GM18870 (cell line): ENCODE results near the gene DPYSL5.
"Not testable (repeated sequence)": the region's sequence is repeated elsewhere in the genome, so short reads cannot be mapped to it uniquely, and the experiment has no call there.

Source experiments
- ATAC-seq: cut with Tn5 transposase; IDR thresholded peaks from one replicate; pipeline ENCODE4 v1.9.1; 2021; ENCODE audit warnings: moderate library complexity; ENCODE audit not compliant: unreplicated experiment

The DPYSL5 gene

DNA sequence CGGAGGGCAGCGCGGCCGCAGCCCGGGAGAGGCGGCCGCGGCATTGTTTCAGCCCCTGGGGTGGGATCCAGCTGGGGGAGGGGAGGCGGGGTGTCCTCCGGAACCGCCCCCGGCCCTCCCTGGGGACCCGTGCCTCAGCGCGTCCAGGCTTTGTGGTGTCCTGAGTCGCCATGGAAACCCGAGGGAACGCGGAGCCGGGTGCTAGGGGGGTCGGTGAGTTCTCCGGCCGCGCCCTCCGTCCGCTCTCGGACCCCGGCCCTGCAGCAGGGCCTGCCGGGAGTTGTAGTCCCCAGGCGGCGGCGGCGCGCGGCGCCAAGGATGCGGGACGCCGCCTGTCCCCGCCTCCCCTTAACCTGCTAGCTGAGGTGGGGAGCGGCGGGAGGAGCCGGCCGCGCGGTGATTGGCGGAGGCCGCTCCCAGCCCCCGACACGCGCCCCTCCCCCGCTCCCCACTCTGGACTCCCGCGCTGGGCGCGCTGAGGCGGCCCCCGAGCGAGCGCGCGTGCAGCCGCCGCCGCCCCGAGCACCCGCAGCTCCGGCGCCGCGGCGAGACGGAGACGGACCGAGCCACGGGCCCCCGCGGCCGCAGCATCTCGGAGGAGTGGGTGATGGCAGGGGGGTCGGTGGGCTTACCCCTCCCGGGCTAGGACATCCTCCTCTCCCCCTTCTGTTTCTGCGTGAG is at the start of gene DPYSL5:
DPYSL5 (plus strand) TSS at position 478 of the 681 bp plus-strand sequence. CDS start 50,368 bp downstream, outside the sequence.
- no peak for ATAC-seq

GRCh38 chr2:26801328-26801727 is 46.6 kb upstream of the DPYSL5 start:
- no peak for ATAC-seq

DNA sequence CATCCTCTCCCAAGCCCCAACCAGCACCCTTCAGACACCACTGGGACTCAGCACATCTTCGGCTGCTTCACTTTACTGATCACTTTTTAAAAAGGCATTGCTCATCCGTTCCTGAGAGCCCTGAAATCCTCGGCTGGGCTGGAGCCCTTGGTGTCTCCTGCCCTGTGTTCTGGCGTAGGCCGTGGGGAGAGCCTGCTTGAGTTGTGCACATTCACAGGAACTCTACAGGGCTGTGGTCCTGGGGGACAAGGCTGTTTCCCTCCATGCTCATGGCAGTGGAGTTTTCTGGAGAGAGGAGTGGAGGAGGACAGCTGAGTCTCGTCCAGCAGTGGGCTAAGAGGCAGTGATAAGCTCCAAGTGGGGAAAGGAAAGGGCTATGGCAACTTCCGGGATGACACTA is 46.1 kb upstream of the DPYSL5 start:
- no peak for ATAC-seq

GRCh38 chr2:26805241-26805676 is 42.7 kb upstream of the DPYSL5 start:
- no peak for ATAC-seq

- ATAC-seq: no peak
These were observed 40.0 kb upstream of the DPYSL5 start for GRCh38 chr2:26807788-26808460.

- no peak for ATAC-seq
These were observed 38.7 kb upstream of the DPYSL5 start for GRCh38 chr2:26809211-26809610.

- ATAC-seq: no peak
These were observed 37.9 kb upstream of the DPYSL5 start for GRCh38 chr2:26809876-26810577.

- no peak for ATAC-seq
These were observed 36.7 kb upstream of the DPYSL5 start for GRCh38 chr2:26811261-26811660.

GRCh38 chr2:26811791-26812694 is 35.9 kb upstream of the DPYSL5 start:
- ATAC-seq: no peak

- no peak for ATAC-seq
These were observed 35.2 kb upstream of the DPYSL5 start for GRCh38 chr2:26812731-26813130.

DNA sequence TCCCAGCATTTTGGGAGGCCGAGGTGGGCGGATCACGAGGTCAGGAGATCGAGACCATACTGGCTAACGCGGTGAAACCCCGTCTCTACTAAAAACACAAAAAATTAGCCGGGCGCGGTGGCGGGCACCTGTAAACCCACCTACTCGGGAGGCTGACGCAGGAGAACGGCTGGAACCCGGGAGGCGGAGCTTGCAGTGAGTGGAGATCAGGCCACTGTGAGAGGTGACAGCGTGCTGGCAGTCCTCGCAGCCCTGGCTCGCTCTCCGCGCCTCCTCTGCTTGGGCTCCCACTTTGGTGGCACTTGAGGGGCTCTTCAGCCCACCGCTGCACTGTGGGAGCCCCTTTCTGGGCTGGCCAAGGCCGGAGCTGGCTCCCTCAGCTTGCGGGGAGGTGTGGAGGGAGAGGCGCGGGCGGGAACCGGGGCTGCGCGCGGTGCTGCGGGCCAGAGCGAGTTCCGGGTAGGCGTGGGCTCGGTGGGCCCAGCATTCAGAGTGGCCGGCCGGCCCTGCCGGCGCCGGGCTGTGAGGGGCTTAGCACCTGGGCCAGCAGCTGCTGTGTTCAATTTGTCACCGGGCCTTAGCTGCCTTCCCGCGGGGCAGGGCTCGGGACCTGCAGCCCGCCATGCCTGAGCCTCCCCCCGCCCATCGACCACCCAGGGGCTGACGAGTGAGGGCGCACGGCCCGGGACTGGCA is 33.7 kb upstream of the DPYSL5 start:
- not testable (repeated sequence) for ATAC-seq

DNA sequence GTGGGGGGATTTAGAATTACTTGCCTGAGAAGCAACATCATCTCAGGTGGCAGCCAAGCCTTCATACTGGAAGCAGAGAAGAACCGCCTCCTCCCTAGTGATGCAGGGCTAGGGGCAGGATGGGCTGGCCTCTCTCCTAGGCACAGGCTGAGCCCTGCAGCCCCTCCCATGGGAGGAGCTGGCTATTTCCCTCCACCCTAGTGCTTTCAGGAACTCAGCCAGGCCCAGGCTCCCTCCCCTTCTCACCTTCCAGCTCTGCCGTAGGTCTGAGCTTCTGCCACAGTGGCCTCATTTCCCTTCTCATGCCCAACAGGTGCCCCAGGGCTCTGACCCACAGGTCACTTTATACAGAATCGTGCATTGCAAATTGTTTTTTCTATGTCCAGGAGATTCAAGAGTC is 31.0 kb upstream of the DPYSL5 start:
- ATAC-seq: no peak

DNA sequence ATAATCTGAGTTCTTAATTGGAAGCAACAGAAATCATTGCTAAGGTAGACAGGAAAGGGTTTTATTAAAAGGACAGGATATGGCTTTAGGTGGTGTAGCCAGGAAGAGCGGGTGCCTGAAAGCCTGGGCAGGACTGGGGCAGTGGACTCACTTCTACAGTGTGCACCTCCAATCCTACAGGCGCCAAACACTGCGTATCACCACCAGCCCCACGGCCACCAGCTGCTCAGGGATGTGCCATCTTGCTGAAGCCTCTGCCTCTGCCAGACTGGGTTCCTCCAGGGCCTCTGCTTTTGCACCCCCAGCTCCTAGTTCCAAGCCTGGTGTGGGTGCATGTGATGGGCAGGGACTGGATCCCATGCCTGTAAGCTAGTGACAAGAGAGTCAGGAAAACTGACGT is 29.7 kb upstream of the DPYSL5 start:
- ATAC-seq: no peak

- ATAC-seq: no peak
These were observed 29.0 kb upstream of the DPYSL5 start for GRCh38 chr2:26818972-26819371.

DNA sequence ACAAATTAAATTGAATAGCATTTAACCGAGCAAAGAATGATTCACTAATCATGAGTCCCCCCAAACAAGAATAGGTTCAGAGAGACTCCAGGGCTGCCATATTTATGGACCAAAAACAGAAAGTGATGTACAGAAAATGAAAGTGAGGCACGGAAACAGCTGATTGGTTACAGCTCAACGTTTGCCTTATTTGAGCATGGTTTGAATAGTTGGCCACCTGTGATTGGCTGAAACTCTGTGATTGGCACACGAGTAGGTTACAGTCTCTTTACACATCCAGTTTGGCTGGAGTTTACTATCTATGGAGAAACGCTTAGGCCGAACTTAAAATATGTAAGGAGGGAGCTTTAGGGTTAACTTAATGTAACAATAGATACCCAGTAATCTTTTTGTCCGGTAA is 27.0 kb upstream of the DPYSL5 start:
- ATAC-seq: no peak

DNA sequence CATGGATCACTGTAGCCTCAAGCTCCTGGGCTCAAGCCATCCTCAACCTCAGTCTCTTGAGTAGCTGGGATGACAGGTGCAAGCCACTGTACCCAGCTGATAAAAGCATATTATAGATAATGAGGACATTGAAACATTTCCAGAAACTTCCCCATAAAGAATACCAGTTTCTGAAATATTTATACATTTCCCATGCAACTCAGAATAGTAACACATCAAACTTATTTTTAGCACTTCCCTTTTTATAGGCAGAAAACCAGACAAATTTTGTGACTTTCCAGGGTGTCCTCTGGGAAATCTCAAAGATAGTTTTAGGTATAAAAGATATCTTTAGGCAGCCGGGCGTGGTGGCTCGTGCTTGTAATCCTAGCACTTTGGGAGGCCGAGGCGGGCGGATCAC is 25.1 kb upstream of the DPYSL5 start:
- no peak for ATAC-seq

GRCh38 chr2:26838121-26838906 is 9.6 kb upstream of the DPYSL5 start:
- ATAC-seq: no peak

DNA sequence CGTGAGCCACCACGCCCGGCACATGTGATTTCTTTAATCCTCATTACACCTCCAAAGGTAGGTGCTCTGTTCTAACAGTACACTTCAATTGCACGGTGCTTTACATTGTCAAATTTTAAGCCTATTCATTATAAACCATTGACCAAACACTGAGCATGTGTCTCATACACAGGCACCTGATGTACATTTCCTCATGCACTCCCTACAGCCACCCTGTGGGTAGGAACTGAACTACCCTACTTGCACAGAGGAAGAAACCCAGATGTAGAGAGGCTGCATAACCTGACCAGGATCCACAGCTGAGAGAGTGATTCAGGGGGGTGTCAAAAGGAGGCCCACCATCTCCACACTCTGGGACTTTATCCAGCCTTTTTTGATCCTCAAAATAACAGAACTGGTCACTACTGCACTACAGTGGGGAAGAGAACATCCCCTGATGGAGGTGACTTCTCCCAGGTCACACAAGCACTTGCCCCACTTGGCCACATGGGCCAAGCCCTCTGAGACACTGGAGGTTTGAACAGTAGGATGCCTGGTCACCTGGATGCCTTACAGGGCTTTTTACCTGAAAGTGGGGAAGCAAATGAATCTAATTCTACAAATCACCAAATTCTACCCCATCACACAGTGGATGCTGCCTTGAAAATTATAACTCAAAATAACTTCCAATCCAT is 6.9 kb upstream of the DPYSL5 start:
- no peak for ATAC-seq

DNA sequence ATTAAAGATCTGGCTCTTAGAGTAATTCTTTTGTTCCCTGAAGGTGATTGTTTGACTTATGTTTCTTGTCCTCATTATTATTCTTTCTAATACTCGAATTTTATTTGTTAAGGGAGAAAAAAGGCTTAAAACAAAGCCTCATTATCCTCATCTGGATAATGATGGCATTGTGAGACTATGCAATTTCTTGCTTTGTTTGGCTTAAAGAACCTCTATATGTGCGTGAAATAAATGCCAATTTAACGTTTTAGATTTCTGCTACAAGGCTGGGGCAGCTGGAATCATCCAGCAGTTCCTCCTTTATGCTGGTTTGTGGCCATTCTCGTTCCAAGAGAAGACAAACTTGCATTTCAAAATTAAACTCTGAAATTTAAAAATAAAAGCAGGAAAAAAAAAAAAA is 4.9 kb upstream of the DPYSL5 start:
- ATAC-seq: no peak
